Measurements from ENCODE around the gene AFTPH. TPM values are rescaled to one million over a fixed set of nuclear protein-coding genes. Genes with fewer than 3 reads are reported as not detected.
A peak's percentile ranks its signal among the peaks of the same experiment; 100 is the strongest.

The AFTPH gene
- total RNA-seq, 1 experiment from 2014 or later: 13.5 TPM

GRCh38 chr2:64607381-64608304 lies 83.5 kb downstream of the AFTPH start:
- no peak overlapping the region for H4K91ac ChIP-seq (ENCODE audit: insufficient read length, low read depth, low read length)
- no peak overlapping the region for H4K8ac ChIP-seq (replicated peaks; ENCODE audit: insufficient read length, low read depth, low read length)
- no peak overlapping the region for H2AFZ ChIP-seq (ENCODE audit: low read length)

More at GRCh38 chr2:64607381-64608304, 83.5 kb downstream of the AFTPH start:
- no peak overlapping the region for H3K18ac ChIP-seq (ENCODE audit: insufficient read length, low read depth, low read length)
- H3K27me3 ChIP-seq (ENCODE audit: insufficient read depth, low read length): no peaks in the 10 kb centered on the region; the same call in 1 of the 2 replicates
- H3K14ac ChIP-seq (ENCODE audit: insufficient read depth, low read length): no peak overlapping the region
- no peak overlapping the region for H2BK15ac ChIP-seq (ENCODE audit: low read depth, low read length)
- H3K23ac ChIP-seq (ENCODE audit: insufficient read length, low read depth, low read length): no peak overlapping the region
- H3K4ac ChIP-seq (ENCODE audit: low read depth, low read length): no peak overlapping the region
- Mint-ChIP-seq H3K4me3 (peak overlapping the region in 1 of 2 experiments; percentile 54; a peak in 2 of 5 replicates), H3K9me3 (peaks cover 4 to 7% of the 10 kb centered on the region in 2 experiments; a peak in 4 of 5 replicates), H3K36me3 (ENCODE audit: insufficient read depth in 1 of 3, low read depth in 3 of 3) (peaks cover 4 to 12% (median 4%) of the 10 kb centered on the region in 3 experiments; a peak in 4 of 7 replicates), H3K27ac (no peak overlapping the region), H3K4me1 (peaks cover 8 to 21% of the 10 kb centered on the region in 2 experiments; a peak in 3 of 4 replicates), H3K27me3 (ENCODE audit: low read depth) (peaks cover 46% of the 10 kb centered on the region)
- no peaks in the 10 kb centered on the region for H4K20me1 ChIP-seq (ENCODE audit: control insufficient read depth, insufficient read depth, insufficient read length)
- H3K27ac ChIP-seq (ENCODE audit: insufficient read length, low read depth, low read length): no peak overlapping the region
- WGBS (ENCODE audit: extremely low coverage, insufficient read length, low lambda C conversion rate): no CpG with 5 or more reads among the region's 18 CpGs
- H2BK120ac ChIP-seq (ENCODE audit: low read depth, low read length, poor library complexity, severe bottlenecking): no peak overlapping the region
- H2BK12ac ChIP-seq (ENCODE audit: insufficient read length, low read depth, low read length): no peak overlapping the region
- H2AK5ac ChIP-seq (ENCODE audit: insufficient read length, low read length): no peak overlapping the region
- no peaks in the 10 kb centered on the region for H3K4me1 ChIP-seq (ENCODE audit: insufficient read depth, low read length)
- H3K56ac ChIP-seq (ENCODE audit: insufficient read length, low read depth, low read length): no peak overlapping the region
- H4K5ac ChIP-seq (ENCODE audit: insufficient read length, low read depth, low read length): no peak overlapping the region
- no peak overlapping the region for H3T11ph ChIP-seq (ENCODE audit: low read length)
- no peak for DNase-seq
- no peak overlapping the region for H3K4me2 ChIP-seq (ENCODE audit: insufficient read depth, insufficient read length, low read length)
- no peak overlapping the region for H2BK20ac ChIP-seq (ENCODE audit: low read depth, low read length, poor library complexity, severe bottlenecking)
- H3K9ac ChIP-seq (ENCODE audit: extremely low read depth, insufficient read length, low read length): no peak overlapping the region
- H3K79me2 ChIP-seq (ENCODE audit: insufficient read depth, low read length): no peaks in the 10 kb centered on the region
- H2BK5ac ChIP-seq (ENCODE audit: insufficient read length, low read length): no peak overlapping the region
- no peaks in the 10 kb centered on the region for H3K9me3 ChIP-seq (ENCODE audit: control insufficient read depth, low read depth, low read length)
- TF ChIP-seq CTCF (conservative IDR thresholded peaks at IDR 0.05): no peak
- peaks cover 2% of the 10 kb centered on the region for H3K23me2 ChIP-seq (ENCODE audit: insufficient read length, low read depth, low read length, poor library complexity, severe bottlenecking)
- no peaks in the 10 kb centered on the region for H3K79me1 ChIP-seq (ENCODE audit: insufficient read depth, low read depth, low read length, poor library complexity, severe bottlenecking)

All from H9 (cell line).